ENCODE measurements around the gene TRIO. TPM values are rescaled to one million over a fixed set of nuclear protein-coding genes. Genes with fewer than 3 reads are reported as not detected.

TRIO gene
- total RNA-seq, 6 donors from 2014 or later, result 138 to 408 (median 156) TPM

GRCh38 chr5:14210729-14211128 is 67.6 kb downstream of the TRIO start:
- no peaks in the 10 kb centered on the region for H3K27me3 ChIP-seq
- H3K9me3 ChIP-seq, result no peaks in the 10 kb centered on the region
- DNase-seq, result no peak
- H3K4me3 ChIP-seq, result no peak overlapping the region
- no peak for ATAC-seq (ENCODE audit: low FRiP score in 2 of 2)
- TF ChIP-seq POLR2A (IDR thresholded peaks at IDR 0.05) (no peak), CTCF (IDR thresholded peaks at IDR 0.05) (no peak), EP300 (IDR thresholded peaks at IDR 0.05) (no peak), POLR2AphosphoS5 (IDR thresholded peaks at IDR 0.05) (no peak)
- WGBS, 2 donors, result 74% methylated on average over 4 of the region's 4 CpGs
- peaks cover 21 to 58% (median 38%) of the 10 kb centered on the region in 4 donors for H3K4me1 ChIP-seq
- H3K36me3 ChIP-seq, result no peaks in the 10 kb centered on the region
- H3K27ac ChIP-seq, result no peak overlapping the region

- TF ChIP-seq CTCF (IDR thresholded peaks at IDR 0.05) (no peak), POLR2A (IDR thresholded peaks at IDR 0.05) (no peak), EP300 (IDR thresholded peaks at IDR 0.05) (no peak), POLR2AphosphoS5 (IDR thresholded peaks at IDR 0.05) (no peak)
- H3K27me3 ChIP-seq, result no peaks in the 10 kb centered on the region
- ATAC-seq (ENCODE audit: low FRiP score in 2 of 2), result no peak
- 62 to 67% methylated on average over 4 to 5 of the region's 5 CpGs for WGBS, 2 donors
- H3K9me3 ChIP-seq, result no peaks in the 10 kb centered on the region
- no peak overlapping the region for H3K4me3 ChIP-seq
- peak in 1 of 2 donors; percentile 53 for DNase-seq
- H3K4me1 ChIP-seq, result peaks cover 25 to 57% (median 39%) of the 10 kb centered on the region in 4 donors
- no peaks in the 10 kb centered on the region for H3K36me3 ChIP-seq
- peak overlapping the region in 3 of 4 donors; percentile 8 to 64 (median 50) for H3K27ac ChIP-seq
Measured at GRCh38 chr5:14211818-14212803, 69.0 kb downstream of the TRIO start.

GRCh38 chr5:14212838-14213237 is 69.7 kb downstream of the TRIO start:
- H3K27me3 ChIP-seq, result no peaks in the 10 kb centered on the region
- TF ChIP-seq EP300 (IDR thresholded peaks at IDR 0.05), result no peak
- TF ChIP-seq POLR2A (IDR thresholded peaks at IDR 0.05), result peak in 1 of 4 donors; percentile 10
- ATAC-seq (ENCODE audit: low FRiP score in 2 of 2) (peak; percentile 18 to 59), DNase-seq (no peak)
- no peak overlapping the region for H3K4me3 ChIP-seq
- H3K4me1 ChIP-seq, result peaks cover 31 to 59% (median 43%) of the 10 kb centered on the region in 4 donors
- no peaks in the 10 kb centered on the region for H3K9me3 ChIP-seq
- 41 to 52% methylated on average over 4 of the region's 4 CpGs for WGBS, 2 donors
- H3K36me3 ChIP-seq, result no peaks in the 10 kb centered on the region
- peak overlapping the region in 2 of 4 donors; percentile 50 to 64 for H3K27ac ChIP-seq

GRCh38 chr5:14213253-14213652 is 70.1 kb downstream of the TRIO start:
- no peak for TF ChIP-seq POLR2A (IDR thresholded peaks at IDR 0.05)
- TF ChIP-seq CTCF (IDR thresholded peaks at IDR 0.05), result no peak
- no peak for TF ChIP-seq EP300 (IDR thresholded peaks at IDR 0.05)
- no peak for TF ChIP-seq POLR2AphosphoS5 (IDR thresholded peaks at IDR 0.05)
- peaks cover 31 to 59% (median 43%) of the 10 kb centered on the region in 4 donors for H3K4me1 ChIP-seq

GRCh38 chr5:14213813-14214585 is 70.9 kb downstream of the TRIO start:
- no peak for ATAC-seq (ENCODE audit: low FRiP score in 2 of 2)
- TF ChIP-seq EP300 (IDR thresholded peaks at IDR 0.05), result no peak
- TF ChIP-seq POLR2AphosphoS5 (IDR thresholded peaks at IDR 0.05), result no peak
- TF ChIP-seq CTCF (IDR thresholded peaks at IDR 0.05), result no peak
- TF ChIP-seq POLR2A (IDR thresholded peaks at IDR 0.05), result no peak
- Histone ChIP-seq H3K4me3 (no peak overlapping the region), H3K36me3 (no peaks in the 10 kb centered on the region), H3K27me3 (no peaks in the 10 kb centered on the region), H3K27ac (peak overlapping the region in 2 of 4 donors; percentile 23 to 31), H3K9me3 (no peaks in the 10 kb centered on the region), H3K4me1 (peaks cover 31 to 59% (median 40%) of the 10 kb centered on the region in 4 donors)
- WGBS, 2 donors, result 73 to 86% methylated on average over 6 of the region's 6 CpGs
- no peak for DNase-seq

More at GRCh38 chr5:14213253-14213652, 70.1 kb downstream of the TRIO start:
- DNase-seq, result no peak
- H3K4me3 ChIP-seq, result no peak overlapping the region
- H3K36me3 ChIP-seq, result no peaks in the 10 kb centered on the region
- no peaks in the 10 kb centered on the region for H3K9me3 ChIP-seq
- ATAC-seq (ENCODE audit: low FRiP score in 2 of 2), result no peak
- 71 to 75% methylated on average over 1 of the region's 1 CpG for WGBS, 2 donors
- H3K27ac ChIP-seq, result peak overlapping the region in 2 of 4 donors; percentile 50 to 64
- no peaks in the 10 kb centered on the region for H3K27me3 ChIP-seq

Data from upper lobe of left lung (tissue), 6 donors.